Lower leg skin (tissue), 3 donors: ENCODE measurements around the gene ZNF526.

ENCODE experiments used
- POLR2A ChIP-seq, 2 donors: fragments of 450-650 bp; IDR thresholded peaks; one replicate each; pipeline ENCODE4 v1.6.1; 2016 to 2017; ENCODE audit warnings: antibody characterized with exemption in 2 of 2, mild to moderate bottlenecking in 1 of 2, moderate library complexity in 1 of 2
- TF ChIP-seq, protein P1 (sequence below), 3 donors: fragments of 450-650 bp; IDR thresholded peaks; one replicate each; pipeline ENCODE4 v1.5.1; 2016; ENCODE audit warnings: antibody characterized with exemption in 3 of 3, mild to moderate bottlenecking in 3 of 3, moderate library complexity in 2 of 3

DNA sequence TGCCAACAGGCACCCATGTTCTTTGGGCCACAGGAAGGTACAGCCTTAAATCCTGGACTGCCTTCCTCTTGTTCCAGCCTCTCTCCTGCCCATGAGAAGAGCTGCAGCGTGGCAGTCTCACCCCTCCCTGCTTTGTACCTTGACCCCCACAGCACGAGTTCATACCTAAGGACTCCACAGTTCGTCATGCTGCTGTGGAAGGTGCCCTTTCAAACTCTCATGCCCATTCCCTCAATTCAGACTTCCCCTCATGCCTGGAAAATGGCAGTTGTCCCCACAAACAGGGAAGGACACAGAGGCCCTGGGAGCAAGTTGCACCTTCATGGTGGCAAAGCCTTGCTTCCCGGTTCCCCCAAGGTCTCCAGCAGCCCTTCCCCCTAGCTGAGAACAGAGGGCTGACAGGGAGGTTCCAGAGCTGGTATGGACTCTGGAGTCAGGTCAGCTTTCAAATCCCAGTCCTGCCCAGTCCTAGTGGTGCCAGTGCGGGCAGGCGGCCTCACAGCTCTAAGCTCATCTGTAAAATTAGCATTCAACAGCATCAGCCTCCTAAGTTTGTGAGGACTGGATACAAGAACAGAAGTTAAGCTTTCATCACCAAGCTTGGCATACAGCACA, 13.7 kb downstream of the ZNF526 start:
- TF ChIP-seq POLR2A (IDR thresholded peaks at IDR 0.05): no peak
- TF ChIP-seq, protein P1, sequence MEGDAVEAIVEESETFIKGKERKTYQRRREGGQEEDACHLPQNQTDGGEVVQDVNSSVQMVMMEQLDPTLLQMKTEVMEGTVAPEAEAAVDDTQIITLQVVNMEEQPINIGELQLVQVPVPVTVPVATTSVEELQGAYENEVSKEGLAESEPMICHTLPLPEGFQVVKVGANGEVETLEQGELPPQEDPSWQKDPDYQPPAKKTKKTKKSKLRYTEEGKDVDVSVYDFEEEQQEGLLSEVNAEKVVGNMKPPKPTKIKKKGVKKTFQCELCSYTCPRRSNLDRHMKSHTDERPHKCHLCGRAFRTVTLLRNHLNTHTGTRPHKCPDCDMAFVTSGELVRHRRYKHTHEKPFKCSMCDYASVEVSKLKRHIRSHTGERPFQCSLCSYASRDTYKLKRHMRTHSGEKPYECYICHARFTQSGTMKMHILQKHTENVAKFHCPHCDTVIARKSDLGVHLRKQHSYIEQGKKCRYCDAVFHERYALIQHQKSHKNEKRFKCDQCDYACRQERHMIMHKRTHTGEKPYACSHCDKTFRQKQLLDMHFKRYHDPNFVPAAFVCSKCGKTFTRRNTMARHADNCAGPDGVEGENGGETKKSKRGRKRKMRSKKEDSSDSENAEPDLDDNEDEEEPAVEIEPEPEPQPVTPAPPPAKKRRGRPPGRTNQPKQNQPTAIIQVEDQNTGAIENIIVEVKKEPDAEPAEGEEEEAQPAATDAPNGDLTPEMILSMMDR (IDR thresholded peaks at IDR 0.05): no peak
